ENCODE measurements around the gene LRP1. TPM values are rescaled to one million over a fixed set of nuclear protein-coding genes. Genes with fewer than 3 reads are reported as not detected.

Gene LRP1
- total and polyA plus RNA-seq, 2 of the 13 experiments (the other 11 are each of a cell fraction or from before 2014, with no cell fraction given): 14.7 to 30.8 TPM

DNA sequence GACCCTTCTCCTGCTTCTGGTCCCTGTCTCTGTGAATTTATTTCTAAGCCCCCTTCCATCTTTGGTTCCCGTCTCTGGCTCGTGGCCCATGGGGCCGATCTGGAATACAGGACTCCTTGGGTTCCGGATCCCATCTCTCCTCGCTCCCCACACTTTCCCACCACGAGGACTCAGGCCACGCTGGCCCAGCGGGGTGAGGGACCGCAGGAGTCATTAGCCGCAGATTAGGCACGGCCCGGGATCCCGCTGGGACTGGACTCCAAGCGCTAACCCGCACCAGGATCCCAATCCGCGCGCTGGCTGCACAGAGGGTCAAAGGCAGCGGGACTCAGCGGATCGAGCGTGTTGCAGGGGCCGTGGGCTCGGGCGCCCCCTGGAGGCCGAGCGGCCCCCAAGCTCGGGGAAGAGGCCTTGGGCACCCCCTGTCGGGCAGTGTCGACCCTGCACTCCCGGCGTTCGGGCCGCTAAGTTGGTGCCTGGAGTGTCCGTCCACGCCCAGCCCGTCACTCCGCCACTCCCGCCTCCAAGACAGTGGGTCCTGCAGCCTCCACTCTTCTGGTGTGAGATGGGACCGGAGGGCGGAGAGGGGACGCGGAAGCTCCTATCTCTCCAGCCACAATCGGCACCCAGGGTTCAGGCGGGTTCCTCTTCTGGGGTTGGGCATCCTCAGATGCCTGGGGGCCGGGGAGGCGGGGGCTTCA lies 110.7 kb downstream of the LRP1 start (continued):
- TF ChIP-seq, protein P1, sequence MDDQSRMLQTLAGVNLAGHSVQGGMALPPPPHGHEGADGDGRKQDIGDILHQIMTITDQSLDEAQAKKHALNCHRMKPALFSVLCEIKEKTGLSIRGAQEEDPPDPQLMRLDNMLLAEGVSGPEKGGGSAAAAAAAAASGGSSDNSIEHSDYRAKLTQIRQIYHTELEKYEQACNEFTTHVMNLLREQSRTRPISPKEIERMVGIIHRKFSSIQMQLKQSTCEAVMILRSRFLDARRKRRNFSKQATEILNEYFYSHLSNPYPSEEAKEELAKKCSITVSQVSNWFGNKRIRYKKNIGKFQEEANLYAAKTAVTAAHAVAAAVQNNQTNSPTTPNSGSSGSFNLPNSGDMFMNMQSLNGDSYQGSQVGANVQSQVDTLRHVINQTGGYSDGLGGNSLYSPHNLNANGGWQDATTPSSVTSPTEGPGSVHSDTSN (CRISPR knock-in tag; IDR thresholded peaks at IDR 0.05; ENCODE audit: borderline replicate concordance): no peak
- TF ChIP-seq, protein P2, sequence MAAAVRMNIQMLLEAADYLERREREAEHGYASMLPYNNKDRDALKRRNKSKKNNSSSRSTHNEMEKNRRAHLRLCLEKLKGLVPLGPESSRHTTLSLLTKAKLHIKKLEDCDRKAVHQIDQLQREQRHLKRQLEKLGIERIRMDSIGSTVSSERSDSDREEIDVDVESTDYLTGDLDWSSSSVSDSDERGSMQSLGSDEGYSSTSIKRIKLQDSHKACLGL (CRISPR knock-in tag; IDR thresholded peaks at IDR 0.05): peak; percentile 31; the same call in 1 of the 2 replicates
- TF ChIP-seq TAF1 (CRISPR knock-in tag; IDR thresholded peaks at IDR 0.05) (peak; percentile 37; the same call in 1 of the 2 replicates), ZNF562 (CRISPR knock-in tag; IDR thresholded peaks at IDR 0.05; ENCODE audit: borderline replicate concordance) (no peak), ZNF431 (CRISPR knock-in tag; IDR thresholded peaks at IDR 0.05; ENCODE audit: borderline replicate concordance, low read depth) (peak; percentile 50; the same call in 1 of the 2 replicates), ZBTB34 (CRISPR knock-in tag; IDR thresholded peaks at IDR 0.05) (no peak)

DNA sequence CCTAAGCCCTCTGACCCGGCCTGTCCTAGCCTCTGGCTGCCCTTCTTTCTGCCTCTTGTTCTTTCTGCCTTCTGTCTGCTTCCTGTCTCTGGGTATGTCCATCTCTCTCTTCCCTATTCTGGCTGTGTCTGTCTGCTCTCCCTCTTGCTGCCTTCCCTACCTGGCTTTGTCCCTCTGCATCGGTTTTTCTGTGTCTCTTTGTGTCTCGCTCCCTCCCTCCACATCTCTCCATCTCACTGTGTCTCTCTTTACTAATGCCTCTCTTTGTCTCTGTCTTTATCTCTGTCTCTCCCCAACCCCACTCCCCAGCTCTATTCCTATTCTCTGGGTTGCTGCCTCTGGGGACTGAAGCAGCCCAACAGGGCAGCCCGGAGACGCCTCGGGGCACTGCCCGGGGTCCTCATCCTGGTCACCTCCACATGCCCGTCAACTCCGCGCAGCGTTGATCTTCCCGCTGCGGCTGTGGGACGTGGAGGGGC lies 111.3 kb downstream of the LRP1 start:
- Histone ChIP-seq H3K27me3 (ENCODE audit: control insufficient read depth in 1 of 2, insufficient read depth in 2 of 2, low read length in 2 of 2) (peaks cover 18 to 50% of the 10 kb centered on the region in 2 experiments), H3K4me2 (ENCODE audit: low read depth, low read length) (peak overlapping the region; percentile 99), H2AFZ (ENCODE audit: low read length) (no peak overlapping the region), H3K36me3 (replicated peaks in 1 of 2; ENCODE audit: control insufficient read depth in 1 of 2, insufficient read depth in 2 of 2, low read length in 2 of 2) (no peaks in the 10 kb centered on the region; a peak in 1 of 5 replicates), H3K79me2 (ENCODE audit: insufficient read depth, low read length) (no peaks in the 10 kb centered on the region), H3K9me3 (ENCODE audit: low read length) (no peaks in the 10 kb centered on the region), H3K27ac (ENCODE audit: extremely low read length, insufficient read depth, low read length) (no peak overlapping the region), H4K20me1 (ENCODE audit: insufficient read depth, low read length) (peaks cover 4% of the 10 kb centered on the region; the same call in 1 of the 2 replicates), H3K4me1 (ENCODE audit: insufficient read depth, low read length) (peaks cover 74% of the 10 kb centered on the region), H3K4me3 (replicated peaks in 1 of 3; ENCODE audit: insufficient read depth in 1 of 3, low read depth in 2 of 3, low read length in 3 of 3) (peak overlapping the region; percentile 56 to 83 (median 56)), H3K9ac (ENCODE audit: insufficient read depth, low read depth, low read length) (peak overlapping the region; percentile 10; the same call in 1 of the 2 replicates)
- no peak for DNase-seq (ENCODE audit: low spot score)
- no TSS peak for BruUV-seq (replicated peaks)
- in situ Hi-C loops (cut with HindIII; ENCODE audit: extremely low pct_ligation_motif_present, low pct_unique_long_range_greater_than_20kb) (no loop called here), intact Hi-C loops (cut with micrococcal nuclease; ENCODE audit: unreplicated experiment) (loop anchor here (1.0 to 2.0 kb wide), 2 partner anchors 9 to 15 kb away; no protein-coding TSS in a partner anchor)
- ChIA-PET POLR2A (interaction anchor here (0.9 to 8.9 kb wide), 5 partner anchors 9 to 112 kb away, joined by 3 to 116 read pairs (median 3); partner anchors contain the start of genes LRP1 and SHMT2), CTCF (ENCODE audit: low intra/inter-chr PET ratio, low total read pairs) (interaction anchor here (4.9 to 11.7 kb wide), 2 partner anchors 13 to 26 kb away, joined by 87 to 308 read pairs; partner anchors contain the start of genes NXPH4 and SHMT2)
- no peak for FAIRE-seq
- no peak for ATAC-seq
- WGBS (ENCODE audit: low lambda C conversion rate): 3% methylated on average over 14 of the region's 14 CpGs
- TF ChIP-seq ZNF782 (CRISPR knock-in tag; IDR thresholded peaks at IDR 0.05; ENCODE audit: borderline replicate concordance): no peak
- no peak for TF ChIP-seq ZBTB21 (CRISPR knock-in tag; IDR thresholded peaks at IDR 0.05)
- TF ChIP-seq IRF2 (CRISPR knock-in tag; IDR thresholded peaks at IDR 0.05): no peak
- TF ChIP-seq ZFP90 (CRISPR knock-in tag; IDR thresholded peaks at IDR 0.05; ENCODE audit: borderline replicate concordance): no peak
- no peak for TF ChIP-seq ZNF761 (CRISPR knock-in tag; conservative IDR thresholded peaks at IDR 0.05)
- TF ChIP-seq, protein P3, sequence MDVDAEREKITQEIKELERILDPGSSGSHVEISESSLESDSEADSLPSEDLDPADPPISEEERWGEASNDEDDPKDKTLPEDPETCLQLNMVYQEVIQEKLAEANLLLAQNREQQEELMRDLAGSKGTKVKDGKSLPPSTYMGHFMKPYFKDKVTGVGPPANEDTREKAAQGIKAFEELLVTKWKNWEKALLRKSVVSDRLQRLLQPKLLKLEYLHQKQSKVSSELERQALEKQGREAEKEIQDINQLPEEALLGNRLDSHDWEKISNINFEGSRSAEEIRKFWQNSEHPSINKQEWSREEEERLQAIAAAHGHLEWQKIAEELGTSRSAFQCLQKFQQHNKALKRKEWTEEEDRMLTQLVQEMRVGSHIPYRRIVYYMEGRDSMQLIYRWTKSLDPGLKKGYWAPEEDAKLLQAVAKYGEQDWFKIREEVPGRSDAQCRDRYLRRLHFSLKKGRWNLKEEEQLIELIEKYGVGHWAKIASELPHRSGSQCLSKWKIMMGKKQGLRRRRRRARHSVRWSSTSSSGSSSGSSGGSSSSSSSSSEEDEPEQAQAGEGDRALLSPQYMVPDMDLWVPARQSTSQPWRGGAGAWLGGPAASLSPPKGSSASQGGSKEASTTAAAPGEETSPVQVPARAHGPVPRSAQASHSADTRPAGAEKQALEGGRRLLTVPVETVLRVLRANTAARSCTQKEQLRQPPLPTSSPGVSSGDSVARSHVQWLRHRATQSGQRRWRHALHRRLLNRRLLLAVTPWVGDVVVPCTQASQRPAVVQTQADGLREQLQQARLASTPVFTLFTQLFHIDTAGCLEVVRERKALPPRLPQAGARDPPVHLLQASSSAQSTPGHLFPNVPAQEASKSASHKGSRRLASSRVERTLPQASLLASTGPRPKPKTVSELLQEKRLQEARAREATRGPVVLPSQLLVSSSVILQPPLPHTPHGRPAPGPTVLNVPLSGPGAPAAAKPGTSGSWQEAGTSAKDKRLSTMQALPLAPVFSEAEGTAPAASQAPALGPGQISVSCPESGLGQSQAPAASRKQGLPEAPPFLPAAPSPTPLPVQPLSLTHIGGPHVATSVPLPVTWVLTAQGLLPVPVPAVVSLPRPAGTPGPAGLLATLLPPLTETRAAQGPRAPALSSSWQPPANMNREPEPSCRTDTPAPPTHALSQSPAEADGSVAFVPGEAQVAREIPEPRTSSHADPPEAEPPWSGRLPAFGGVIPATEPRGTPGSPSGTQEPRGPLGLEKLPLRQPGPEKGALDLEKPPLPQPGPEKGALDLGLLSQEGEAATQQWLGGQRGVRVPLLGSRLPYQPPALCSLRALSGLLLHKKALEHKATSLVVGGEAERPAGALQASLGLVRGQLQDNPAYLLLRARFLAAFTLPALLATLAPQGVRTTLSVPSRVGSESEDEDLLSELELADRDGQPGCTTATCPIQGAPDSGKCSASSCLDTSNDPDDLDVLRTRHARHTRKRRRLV (CRISPR knock-in tag; IDR thresholded peaks at IDR 0.05): no peak
- no peak for TF ChIP-seq ZNF577 (CRISPR knock-in tag; IDR thresholded peaks at IDR 0.05; ENCODE audit: borderline replicate concordance, low read depth)

All from HepG2 (cell line).